ENCODE data around the gene FHIP2A. TPM values are rescaled to one million over a fixed set of nuclear protein-coding genes. Genes with fewer than 3 reads are reported as not detected.

The FHIP2A gene
- total and polyA plus RNA-seq, 7 experiments from 2014 or later: 6.1 to 28.7 (median 18.2) TPM

- Histone ChIP-seq H3K4me3 (ENCODE audit: low read length) (no peak overlapping the region), H3K9me3 (ENCODE audit: control insufficient read depth in 2 of 3, low read length in 3 of 3) (no peaks in the 10 kb centered on the region), H3K27ac (ENCODE audit: low read depth, low read length) (no peak overlapping the region), H3K4me1 (ENCODE audit: control insufficient read depth in 2 of 2, insufficient read depth in 2 of 2, low read length in 2 of 2) (no peaks in the 10 kb centered on the region), H3K36me3 (ENCODE audit: control insufficient read depth in 2 of 3, insufficient read depth in 3 of 3, low read length in 3 of 3) (peaks cover 0 to 54% (median 38%) of the 10 kb centered on the region in 3 experiments), H3K27me3 (ENCODE audit: control insufficient read depth in 2 of 2, insufficient read depth in 2 of 2, low read length in 2 of 2) (no peaks in the 10 kb centered on the region)
- ChIA-PET POLR2A (no interaction called here), CTCF (no interaction called here)
- DNase-seq (no peak), ATAC-seq (no peak)
- peaks cover 15 to 68% (median 44%) of the 10 kb centered on the region in 5 donors for H3K36me3 Mint-ChIP-seq
- H3K4me3 Mint-ChIP-seq: no peak overlapping the region
- intact Hi-C loops (cut with micrococcal nuclease): no loop called here
- H3K4me1 Mint-ChIP-seq: peaks cover 0 to 7% (median 0%) of the 10 kb centered on the region in 7 donors
- H3K9me3 Mint-ChIP-seq: no peaks in the 10 kb centered on the region
- no peak overlapping the region for H3K27ac Mint-ChIP-seq
- no peaks in the 10 kb centered on the region for H3K27me3 Mint-ChIP-seq
Measured at GRCh38 chr10:114849674-114850073, 28.1 kb downstream of the FHIP2A start.

- intact Hi-C loops (cut with micrococcal nuclease): no loop called here
- Mint-ChIP-seq H3K4me3 (no peak overlapping the region), H3K27ac (no peak overlapping the region), H3K36me3 (peaks cover 13 to 65% (median 46%) of the 10 kb centered on the region in 5 donors), H3K27me3 (no peaks in the 10 kb centered on the region), H3K4me1 (peaks cover 0 to 7% (median 0%) of the 10 kb centered on the region in 7 donors), H3K9me3 (no peaks in the 10 kb centered on the region)
- no peaks in the 10 kb centered on the region for H3K9me3 ChIP-seq (ENCODE audit: control insufficient read depth in 2 of 3, low read length in 3 of 3)
- ChIA-PET POLR2A (no interaction called here), CTCF (no interaction called here)
- no peak for ATAC-seq
- DNase-seq: no peak
- H3K4me1 ChIP-seq (ENCODE audit: control insufficient read depth in 2 of 2, insufficient read depth in 2 of 2, low read length in 2 of 2): no peaks in the 10 kb centered on the region
- H3K36me3 ChIP-seq (ENCODE audit: control insufficient read depth in 2 of 3, insufficient read depth in 3 of 3, low read length in 3 of 3): peaks cover 0 to 54% (median 35%) of the 10 kb centered on the region in 3 experiments
- H3K27ac ChIP-seq (ENCODE audit: low read depth, low read length): no peak overlapping the region
- no peaks in the 10 kb centered on the region for H3K27me3 ChIP-seq (ENCODE audit: control insufficient read depth in 2 of 2, insufficient read depth in 2 of 2, low read length in 2 of 2)
- H3K4me3 ChIP-seq (ENCODE audit: low read length): no peak overlapping the region
Measured at GRCh38 chr10:114850126-114850525, 28.5 kb downstream of the FHIP2A start.

GRCh38 chr10:114851336-114851735 is 29.8 kb downstream of the FHIP2A start:
- ChIA-PET POLR2A (no interaction called here), CTCF (no interaction called here)
- DNase-seq: no peak
- Histone ChIP-seq H3K36me3 (ENCODE audit: control insufficient read depth in 2 of 3, insufficient read depth in 3 of 3, low read length in 3 of 3) (peaks cover 0 to 53% (median 23%) of the 10 kb centered on the region in 3 experiments), H3K9me3 (ENCODE audit: control insufficient read depth in 2 of 3, low read length in 3 of 3) (no peaks in the 10 kb centered on the region), H3K4me3 (ENCODE audit: low read length) (no peak overlapping the region), H3K4me1 (ENCODE audit: control insufficient read depth in 2 of 2, insufficient read depth in 2 of 2, low read length in 2 of 2) (no peaks in the 10 kb centered on the region), H3K27ac (ENCODE audit: low read depth, low read length) (no peak overlapping the region), H3K27me3 (ENCODE audit: control insufficient read depth in 2 of 2, insufficient read depth in 2 of 2, low read length in 2 of 2) (no peaks in the 10 kb centered on the region)
- Mint-ChIP-seq H3K4me3 (no peak overlapping the region), H3K27me3 (no peaks in the 10 kb centered on the region), H3K36me3 (peaks cover 16 to 62% (median 46%) of the 10 kb centered on the region in 5 donors), H3K9me3 (no peaks in the 10 kb centered on the region), H3K27ac (peak overlapping the region in 1 of 9 donors; percentile 1), H3K4me1 (peaks cover 0 to 11% (median 0%) of the 10 kb centered on the region in 7 donors)
- intact Hi-C loops (cut with micrococcal nuclease): no loop called here
- no peak for ATAC-seq

- Histone ChIP-seq H3K9me3 (ENCODE audit: control insufficient read depth in 2 of 3, low read length in 3 of 3) (no peaks in the 10 kb centered on the region), H3K4me1 (ENCODE audit: control insufficient read depth in 2 of 2, insufficient read depth in 2 of 2, low read length in 2 of 2) (no peaks in the 10 kb centered on the region), H3K27ac (ENCODE audit: low read depth, low read length) (no peak overlapping the region), H3K36me3 (ENCODE audit: control insufficient read depth in 2 of 3, insufficient read depth in 3 of 3, low read length in 3 of 3) (peaks cover 0 to 48% (median 20%) of the 10 kb centered on the region in 3 experiments), H3K27me3 (ENCODE audit: control insufficient read depth in 2 of 2, insufficient read depth in 2 of 2, low read length in 2 of 2) (no peaks in the 10 kb centered on the region), H3K4me3 (ENCODE audit: low read length) (no peak overlapping the region)
- intact Hi-C loops (cut with micrococcal nuclease): no loop called here
- CTCF ChIA-PET: no interaction called here
- Mint-ChIP-seq H3K36me3 (peaks cover 16 to 57% (median 43%) of the 10 kb centered on the region in 5 donors), H3K27me3 (no peaks in the 10 kb centered on the region), H3K4me3 (no peak overlapping the region), H3K27ac (peak overlapping the region in 2 of 9 donors; percentile 1 to 8), H3K4me1 (peaks cover 0 to 18% (median 0%) of the 10 kb centered on the region in 7 donors), H3K9me3 (no peaks in the 10 kb centered on the region)
- DNase-seq (no peak), ATAC-seq (no peak)
- POLR2A ChIA-PET: no interaction called here
Measured at GRCh38 chr10:114852197-114852596, 30.6 kb downstream of the FHIP2A start.

GRCh38 chr10:114854906-114855305 is 33.3 kb downstream of the FHIP2A start:
- intact Hi-C loops (cut with micrococcal nuclease): no loop called here
- peaks cover 0 to 29% (median 0%) of the 10 kb centered on the region in 7 donors for H3K4me1 Mint-ChIP-seq

GRCh38 chr10:114855776-114856543 is 34.4 kb downstream of the FHIP2A start:
- intact Hi-C loops (cut with micrococcal nuclease): loop anchor here in 1 of 2 donors (1.0 to 2.0 kb wide), 2 partner anchors 33 to 82 kb away; partner anchors contain the start of gene TRUB1
- Mint-ChIP-seq H3K9me3 (no peaks in the 10 kb centered on the region), H3K4me1 (peaks cover 0 to 29% (median 0%) of the 10 kb centered on the region in 7 donors), H3K36me3 (peaks cover 9 to 48% (median 28%) of the 10 kb centered on the region in 5 donors), H3K27me3 (no peaks in the 10 kb centered on the region), H3K27ac (peak overlapping the region in 6 of 9 donors; percentile 13 to 80 (median 66)), H3K4me3 (no peak overlapping the region)
- POLR2A ChIA-PET: no interaction called here
- Histone ChIP-seq H3K27ac (ENCODE audit: low read depth, low read length) (no peak overlapping the region), H3K4me3 (ENCODE audit: low read length) (no peak overlapping the region), H3K9me3 (ENCODE audit: control insufficient read depth in 2 of 3, low read length in 3 of 3) (no peaks in the 10 kb centered on the region), H3K27me3 (ENCODE audit: control insufficient read depth in 2 of 2, insufficient read depth in 2 of 2, low read length in 2 of 2) (no peaks in the 10 kb centered on the region), H3K36me3 (ENCODE audit: control insufficient read depth in 2 of 3, insufficient read depth in 3 of 3, low read length in 3 of 3) (peaks cover 0 to 28% (median 16%) of the 10 kb centered on the region in 3 experiments), H3K4me1 (ENCODE audit: control insufficient read depth in 2 of 2, insufficient read depth in 2 of 2, low read length in 2 of 2) (no peaks in the 10 kb centered on the region)
- CTCF ChIA-PET: no interaction called here
- no peak for ATAC-seq
- DNase-seq: no peak

More at GRCh38 chr10:114854906-114855305, 33.3 kb downstream of the FHIP2A start:
- Histone ChIP-seq H3K27me3 (ENCODE audit: control insufficient read depth in 2 of 2, insufficient read depth in 2 of 2, low read length in 2 of 2) (no peaks in the 10 kb centered on the region), H3K27ac (ENCODE audit: low read depth, low read length) (no peak overlapping the region), H3K9me3 (ENCODE audit: control insufficient read depth in 2 of 3, low read length in 3 of 3) (no peaks in the 10 kb centered on the region), H3K36me3 (ENCODE audit: control insufficient read depth in 2 of 3, insufficient read depth in 3 of 3, low read length in 3 of 3) (peaks cover 0 to 35% (median 17%) of the 10 kb centered on the region in 3 experiments), H3K4me3 (ENCODE audit: low read length) (no peak overlapping the region), H3K4me1 (ENCODE audit: control insufficient read depth in 2 of 2, insufficient read depth in 2 of 2, low read length in 2 of 2) (no peaks in the 10 kb centered on the region)
- ChIA-PET CTCF (no interaction called here), POLR2A (no interaction called here)
- peak overlapping the region in 1 of 9 donors; percentile 47 for H3K27ac Mint-ChIP-seq
- H3K9me3 Mint-ChIP-seq: no peaks in the 10 kb centered on the region
- H3K36me3 Mint-ChIP-seq: peaks cover 5 to 47% (median 34%) of the 10 kb centered on the region in 5 donors
- H3K4me3 Mint-ChIP-seq: no peak overlapping the region
- DNase-seq (no peak), ATAC-seq (no peak)
- H3K27me3 Mint-ChIP-seq: no peaks in the 10 kb centered on the region

Data from naive thymus-derived CD4-positive, alpha-beta T cell (primary cell).